Kidney (tissue), 14 donors: ENCODE data around the gene CD48. TPM values are rescaled to one million over a fixed set of nuclear protein-coding genes. Genes with fewer than 3 reads are reported as not detected.

Source experiments
- DNase-seq, 5 donors: peaks; one replicate each; pipeline ENCODE4 v3.0.0-alpha.2; 2013 to 2020
- FAIRE-seq: peaks from 2 replicates; lab custom pipeline; 2012; peaks lifted over from hg19 to GRCh38; lab: Jason Lieb, UNC
- H3K27ac ChIP-seq, 2 donors: one replicate each; pipeline ENCODE4 v1.7.0; 2013; ENCODE audit warnings: low read depth in 2 of 2, low read length in 2 of 2, inconsistent platforms in 1 of 2
- H3K27me3 ChIP-seq: one replicate; pipeline ENCODE4 v1.7.1; 2013; ENCODE audit warnings: low read length, inconsistent platforms; ENCODE audit not compliant: control insufficient read depth, insufficient read depth
- H3K36me3 ChIP-seq, 3 donors: one replicate each; pipeline versions ENCODE4 v1.7.0 to v1.7.1; 2013; ENCODE audit warnings: low read length in 3 of 3, control low read depth in 1 of 3, inconsistent platforms in 1 of 3; ENCODE audit not compliant: insufficient read depth in 3 of 3, control insufficient read depth in 2 of 3
- H3K4me1 ChIP-seq, 3 donors: one replicate each; pipeline versions ENCODE4 v1.7.0 to v1.7.1; 2013; ENCODE audit warnings: low read length in 3 of 3, inconsistent platforms in 1 of 3, low read depth in 1 of 3; ENCODE audit not compliant: control insufficient read depth in 2 of 3, insufficient read depth in 2 of 3
- H3K4me3 ChIP-seq, 3 donors: one replicate each; pipeline versions ENCODE4 v1.7.0 to v1.8.1; 2013; ENCODE audit warnings: low read length in 3 of 3, control low read depth in 1 of 3, inconsistent platforms in 1 of 3
- H3K9ac ChIP-seq, 3 donors: one replicate each; pipeline versions ENCODE4 v1.7.0 to v1.7.1; 2013; ENCODE audit warnings: low read length in 3 of 3, control low read depth in 1 of 3, inconsistent platforms in 1 of 3
- H3K9me3 ChIP-seq, 3 donors: one replicate each; pipeline versions ENCODE4 v1.7.0 to v1.7.1; 2013; ENCODE audit warnings: low read length in 3 of 3, control low read depth in 1 of 3, inconsistent platforms in 1 of 3; ENCODE audit not compliant: control insufficient read depth in 2 of 3, insufficient read depth in 1 of 3
- intact Hi-C: fragments of 100-400 bp; cut with DNase I; formaldehyde crosslinking; loops from one replicate; pipeline ENCODE4 v1.11.1; 2022
- polyA plus RNA-seq: library from polyadenylated mRNA; stranded (reverse); fragments of 350-450 nt; fragmentation: Illumina TruSeq; extraction: RNeasy Lipid Tissue Mini Kit (QIAGEN cat#74804); gene quantifications from one replicate; pipeline ENCODE4 v1.2.3, GENCODE V29; 2014; ENCODE audit warnings: low read depth, low replicate concordance; ENCODE audit not compliant: insufficient read depth
- total RNA-seq: library from RNA; stranded (reverse); fragmentation: NEBNext Ultra II Directional; extraction: Animal tissue kit (Norgen Biotek cat#: 25700); gene quantifications from one replicate; pipeline ENCODE4 v1.2.1, GENCODE V29; 2021
- TF ChIP-seq, protein P1 (sequence below): IDR thresholded peaks from 3 replicates; pipeline ENCODE4 v1.5.1; 2012; ENCODE audit warnings: mild to moderate bottlenecking, moderate library complexity, borderline replicate concordance; ENCODE audit not compliant: insufficient read depth; ENCODE audit errors: extremely low read depth
- donor health status: control.
- donor health status: control.
- donor health status: control.
- donor health status: control.
- donor health status: control.
- donor health status: DM: yes; HTN: yes; CAD: no.
- donor health status: Normal renal cell carcinoma (clear cell type).

Gene CD48
- total and polyA plus RNA-seq, 2 donors from 2014 or later = 3.2 to 20.5 TPM

DNA sequence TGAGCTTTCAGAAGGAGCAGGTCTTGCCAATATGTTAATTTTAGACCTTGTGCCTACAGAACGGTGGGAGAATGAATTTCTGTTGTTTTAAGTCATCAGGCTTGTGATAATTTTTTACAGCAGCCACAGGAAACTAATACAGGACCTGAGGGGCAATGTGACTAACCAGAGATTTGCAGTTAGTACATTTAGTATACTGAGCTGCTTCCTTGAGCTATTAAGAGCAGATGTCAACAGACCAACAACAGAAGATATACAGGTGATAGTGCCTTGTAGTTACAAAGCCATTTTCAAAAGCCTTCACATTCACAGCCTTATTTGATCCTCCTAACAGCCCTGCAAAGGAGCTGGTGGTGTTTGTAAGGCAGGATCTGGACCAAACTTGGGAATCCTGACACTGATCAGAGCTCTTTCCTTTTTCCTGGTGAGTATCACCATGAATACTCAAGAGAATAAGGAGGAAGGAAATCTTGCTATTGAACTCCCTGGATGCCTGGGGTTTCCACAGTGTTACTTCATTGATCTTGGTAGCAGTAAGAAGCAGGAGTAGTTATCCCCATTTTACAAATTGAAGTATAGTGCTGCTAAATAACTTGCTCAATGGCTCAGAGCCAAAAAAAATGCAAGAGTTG lies 60.1 kb downstream of the CD48 start:
- no peak overlapping the region for H3K9ac ChIP-seq
- no peak overlapping the region for H3K27ac ChIP-seq
- H3K4me1 ChIP-seq = peaks cover 0 to 2% (median 0%) of the 10 kb centered on the region in 3 donors
- TF ChIP-seq, protein P1, sequence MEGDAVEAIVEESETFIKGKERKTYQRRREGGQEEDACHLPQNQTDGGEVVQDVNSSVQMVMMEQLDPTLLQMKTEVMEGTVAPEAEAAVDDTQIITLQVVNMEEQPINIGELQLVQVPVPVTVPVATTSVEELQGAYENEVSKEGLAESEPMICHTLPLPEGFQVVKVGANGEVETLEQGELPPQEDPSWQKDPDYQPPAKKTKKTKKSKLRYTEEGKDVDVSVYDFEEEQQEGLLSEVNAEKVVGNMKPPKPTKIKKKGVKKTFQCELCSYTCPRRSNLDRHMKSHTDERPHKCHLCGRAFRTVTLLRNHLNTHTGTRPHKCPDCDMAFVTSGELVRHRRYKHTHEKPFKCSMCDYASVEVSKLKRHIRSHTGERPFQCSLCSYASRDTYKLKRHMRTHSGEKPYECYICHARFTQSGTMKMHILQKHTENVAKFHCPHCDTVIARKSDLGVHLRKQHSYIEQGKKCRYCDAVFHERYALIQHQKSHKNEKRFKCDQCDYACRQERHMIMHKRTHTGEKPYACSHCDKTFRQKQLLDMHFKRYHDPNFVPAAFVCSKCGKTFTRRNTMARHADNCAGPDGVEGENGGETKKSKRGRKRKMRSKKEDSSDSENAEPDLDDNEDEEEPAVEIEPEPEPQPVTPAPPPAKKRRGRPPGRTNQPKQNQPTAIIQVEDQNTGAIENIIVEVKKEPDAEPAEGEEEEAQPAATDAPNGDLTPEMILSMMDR = no peak
- no peak overlapping the region for H3K4me3 ChIP-seq
- H3K9me3 ChIP-seq = no peaks in the 10 kb centered on the region
- H3K36me3 ChIP-seq = no peaks in the 10 kb centered on the region
- intact Hi-C loops = no loop called here
- FAIRE-seq (no peak), DNase-seq (no peak)
- H3K27me3 ChIP-seq = no peaks in the 10 kb centered on the region

GRCh38 chr1:160647329-160647720 lies 64.3 kb downstream of the CD48 start:
- TF ChIP-seq, protein P1 = no peak
- DNase-seq (no peak), FAIRE-seq (no peak)
- Histone ChIP-seq H3K27me3 (no peaks in the 10 kb centered on the region), H3K9me3 (no peaks in the 10 kb centered on the region), H3K27ac (no peak overlapping the region), H3K9ac (no peak overlapping the region), H3K4me3 (no peak overlapping the region), H3K36me3 (no peaks in the 10 kb centered on the region), H3K4me1 (peaks cover 0 to 2% (median 0%) of the 10 kb centered on the region in 3 donors)
- intact Hi-C loops = no loop called here

- FAIRE-seq (no peak), DNase-seq (peak in 1 of 5 donors; percentile 19)
- Histone ChIP-seq H3K4me1 (peaks cover 0 to 2% (median 0%) of the 10 kb centered on the region in 3 donors), H3K9me3 (no peaks in the 10 kb centered on the region), H3K27me3 (no peaks in the 10 kb centered on the region), H3K4me3 (no peak within 1 kb of the TSS), H3K36me3 (no peaks in the 10 kb centered on the region), H3K9ac (no peak within 1 kb of the TSS), H3K27ac (no peak within 1 kb of the TSS)
- intact Hi-C loops = no loop called here
- TF ChIP-seq, protein P1 = no peak
Observed at GRCh38 chr1:160646711-160647328, 64.8 kb downstream of the CD48 start, which contains the start of gene SLAMF1. Gene SLAMF1 (minus strand): TSS chr1:160647044. CDS start chr1:160646945, 99 bp downstream.
